ENCODE measurements around the gene PHF21B.

Gene PHF21B

GRCh38 chr22:44974454-44974853, 35.4 kb downstream of the PHF21B start:
- WGBS, 2 experiments (ENCODE audit: insufficient coverage in 2 of 2) = 84 to 91% methylated on average over 7 to 8 of the region's 9 CpGs
- no peaks in the 10 kb centered on the region for H3K9me3 ChIP-seq (ENCODE audit: control insufficient read depth, low read length)
- H3K36me3 ChIP-seq (ENCODE audit: control insufficient read depth, insufficient read depth, low read length) = no peaks in the 10 kb centered on the region

GRCh38 chr22:44973829-44974228, 36.0 kb downstream of the PHF21B start:
- WGBS, 2 experiments (ENCODE audit: insufficient coverage in 2 of 2) = 92 to 94% methylated on average over 8 of the region's 8 CpGs
- Histone ChIP-seq H3K4me1 (ENCODE audit: control insufficient read depth, insufficient read depth, low read length, poor library complexity, severe bottlenecking) (no peaks in the 10 kb centered on the region), H3K36me3 (ENCODE audit: control insufficient read depth, insufficient read depth, low read length) (no peaks in the 10 kb centered on the region), H3K4me3 (ENCODE audit: extremely low read depth, insufficient read depth, low read length, poor library complexity, severe bottlenecking) (no peak overlapping the region), H3K9me3 (ENCODE audit: control insufficient read depth, low read length) (no peaks in the 10 kb centered on the region), H3K27ac (ENCODE audit: low read depth, low read length, severe bottlenecking) (no peak overlapping the region)

More at GRCh38 chr22:44974454-44974853, 35.4 kb downstream of the PHF21B start:
- Histone ChIP-seq H3K4me1 (ENCODE audit: control insufficient read depth, insufficient read depth, low read length, poor library complexity, severe bottlenecking) (no peaks in the 10 kb centered on the region), H3K27ac (ENCODE audit: low read depth, low read length, severe bottlenecking) (no peak overlapping the region), H3K4me3 (ENCODE audit: extremely low read depth, insufficient read depth, low read length, poor library complexity, severe bottlenecking) (no peak overlapping the region)

DNA sequence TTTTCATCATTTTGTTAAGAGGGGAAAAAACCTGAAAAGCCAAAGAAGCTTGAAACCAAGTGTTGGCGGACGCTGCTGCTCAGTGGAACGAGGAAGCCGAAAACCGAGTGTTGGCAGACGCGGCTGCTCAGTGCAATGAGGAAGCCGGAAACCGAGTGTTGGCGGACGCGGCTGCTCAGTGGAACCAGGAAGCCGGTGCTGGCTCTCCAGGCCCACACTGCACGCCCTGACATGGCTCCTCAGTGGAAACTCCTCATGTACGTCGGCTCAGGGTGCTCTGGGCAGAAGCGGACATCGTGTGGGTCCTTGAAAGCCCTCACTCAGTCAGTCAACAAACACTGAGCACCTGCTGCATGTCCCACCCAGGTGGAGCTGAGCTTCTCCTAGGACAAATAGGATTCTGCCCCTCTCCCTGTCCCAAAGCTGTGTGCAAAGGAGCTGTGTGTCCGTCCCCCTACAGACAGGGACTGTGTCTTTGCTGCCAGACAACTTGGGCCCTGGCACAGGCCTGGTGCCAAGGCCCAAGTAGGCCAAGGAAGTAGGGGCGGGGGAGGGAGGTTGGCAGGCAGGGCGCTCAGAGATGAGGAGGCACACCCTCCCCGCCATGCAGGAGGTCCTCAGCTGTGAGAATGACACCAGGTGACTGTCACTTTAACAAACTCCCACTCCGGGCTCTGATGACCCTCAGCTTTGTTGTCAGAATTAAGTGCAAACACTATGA, 37.3 kb downstream of the PHF21B start:
- no peak overlapping the region for H3K4me3 ChIP-seq (ENCODE audit: extremely low read depth, insufficient read depth, low read length, poor library complexity, severe bottlenecking)
- peaks cover 3% of the 10 kb centered on the region for H3K36me3 ChIP-seq (ENCODE audit: control insufficient read depth, insufficient read depth, low read length)
- H3K27ac ChIP-seq (ENCODE audit: low read depth, low read length, severe bottlenecking) = no peak overlapping the region
- H3K4me1 ChIP-seq (ENCODE audit: control insufficient read depth, insufficient read depth, low read length, poor library complexity, severe bottlenecking) = no peaks in the 10 kb centered on the region
- WGBS, 2 experiments (ENCODE audit: insufficient coverage in 2 of 2) = 83 to 84% methylated on average over 19 to 22 of the region's 23 CpGs
- H3K9me3 ChIP-seq (ENCODE audit: control insufficient read depth, low read length) = no peaks in the 10 kb centered on the region

- 79 to 82% methylated on average over 7 to 10 of the region's 11 CpGs for WGBS, 2 experiments (ENCODE audit: insufficient coverage in 2 of 2)
These were observed 38.0 kb downstream of the PHF21B start for GRCh38 chr22:44971651-44972362.

GRCh38 chr22:44970291-44970690, 39.5 kb downstream of the PHF21B start:
- Histone ChIP-seq H3K9me3 (ENCODE audit: control insufficient read depth, low read length) (no peaks in the 10 kb centered on the region), H3K4me3 (ENCODE audit: extremely low read depth, insufficient read depth, low read length, poor library complexity, severe bottlenecking) (no peak overlapping the region), H3K36me3 (ENCODE audit: control insufficient read depth, insufficient read depth, low read length) (peaks cover 3% of the 10 kb centered on the region), H3K27ac (ENCODE audit: low read depth, low read length, severe bottlenecking) (no peak overlapping the region), H3K4me1 (ENCODE audit: control insufficient read depth, insufficient read depth, low read length, poor library complexity, severe bottlenecking) (no peaks in the 10 kb centered on the region)
- 96 to 100% methylated on average over 6 of the region's 6 CpGs for WGBS, 2 experiments (ENCODE audit: insufficient coverage in 2 of 2)

More at GRCh38 chr22:44971651-44972362, 38.0 kb downstream of the PHF21B start:
- Histone ChIP-seq H3K4me3 (ENCODE audit: extremely low read depth, insufficient read depth, low read length, poor library complexity, severe bottlenecking) (no peak overlapping the region), H3K36me3 (ENCODE audit: control insufficient read depth, insufficient read depth, low read length) (peaks cover 3% of the 10 kb centered on the region), H3K27ac (ENCODE audit: low read depth, low read length, severe bottlenecking) (no peak overlapping the region), H3K9me3 (ENCODE audit: control insufficient read depth, low read length) (no peaks in the 10 kb centered on the region), H3K4me1 (ENCODE audit: control insufficient read depth, insufficient read depth, low read length, poor library complexity, severe bottlenecking) (no peaks in the 10 kb centered on the region)

DNA sequence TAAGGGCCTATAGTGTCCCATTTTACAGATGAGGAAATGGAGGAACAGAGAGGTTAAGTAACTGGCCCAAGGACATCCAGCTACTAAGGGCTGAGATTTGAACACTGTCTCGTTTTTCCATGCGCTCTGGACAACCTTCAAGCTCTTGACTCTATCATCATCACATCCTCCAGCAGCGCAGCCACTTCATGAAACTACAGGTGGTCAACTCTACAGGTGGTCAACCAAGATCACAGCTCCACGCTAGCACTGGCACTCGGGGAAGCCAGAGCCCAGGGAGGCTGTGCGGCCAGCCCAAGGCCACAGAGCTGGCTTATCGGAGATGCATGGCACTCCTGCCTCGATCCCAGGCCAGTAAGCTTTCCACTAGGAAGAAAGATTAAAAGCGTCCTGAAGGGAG, 40.0 kb downstream of the PHF21B start:
- H3K9me3 ChIP-seq (ENCODE audit: control insufficient read depth, low read length) = no peaks in the 10 kb centered on the region
- H3K36me3 ChIP-seq (ENCODE audit: control insufficient read depth, insufficient read depth, low read length) = peaks cover 3% of the 10 kb centered on the region
- no peak overlapping the region for H3K4me3 ChIP-seq (ENCODE audit: extremely low read depth, insufficient read depth, low read length, poor library complexity, severe bottlenecking)
- no peaks in the 10 kb centered on the region for H3K4me1 ChIP-seq (ENCODE audit: control insufficient read depth, insufficient read depth, low read length, poor library complexity, severe bottlenecking)
- H3K27ac ChIP-seq (ENCODE audit: low read depth, low read length, severe bottlenecking) = no peak overlapping the region
- 97 to 100% methylated on average over 6 to 9 of the region's 9 CpGs for WGBS, 2 experiments (ENCODE audit: insufficient coverage in 2 of 2)

GRCh38 chr22:44968736-44969135, 41.1 kb downstream of the PHF21B start:
- H3K36me3 ChIP-seq (ENCODE audit: control insufficient read depth, insufficient read depth, low read length) = peaks cover 3% of the 10 kb centered on the region
- H3K27ac ChIP-seq (ENCODE audit: low read depth, low read length, severe bottlenecking) = no peak overlapping the region
- no peaks in the 10 kb centered on the region for H3K4me1 ChIP-seq (ENCODE audit: control insufficient read depth, insufficient read depth, low read length, poor library complexity, severe bottlenecking)
- no peak overlapping the region for H3K4me3 ChIP-seq (ENCODE audit: extremely low read depth, insufficient read depth, low read length, poor library complexity, severe bottlenecking)
- 90 to 93% methylated on average over 6 of the region's 7 CpGs for whole genome bisulfite sequencing, 2 experiments (ENCODE audit: insufficient coverage in 2 of 2)
- no peaks in the 10 kb centered on the region for H3K9me3 ChIP-seq (ENCODE audit: control insufficient read depth, low read length)

DNA sequence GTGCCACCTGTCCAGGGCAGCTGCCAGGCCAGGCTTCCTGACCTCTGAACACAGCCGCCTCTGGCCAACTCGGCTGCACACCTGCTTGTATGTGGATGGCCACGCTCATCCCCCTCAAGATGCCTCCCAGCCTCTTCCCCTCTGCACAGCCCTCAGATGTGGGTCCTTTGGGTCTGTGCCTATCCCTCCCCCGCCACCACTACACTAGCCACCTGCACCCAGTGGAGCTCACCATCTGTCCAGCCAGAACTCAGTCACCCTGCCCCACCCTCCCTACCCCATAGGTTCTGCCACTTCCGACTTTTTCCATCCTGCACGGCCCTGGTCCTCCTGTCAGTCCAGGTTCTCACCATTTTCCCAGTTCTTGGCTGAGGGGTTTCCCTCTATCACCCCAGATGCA, 44.6 kb downstream of the PHF21B start:
- Histone ChIP-seq H3K4me1 (ENCODE audit: control insufficient read depth, insufficient read depth, low read length, poor library complexity, severe bottlenecking) (no peaks in the 10 kb centered on the region), H3K27ac (ENCODE audit: low read depth, low read length, severe bottlenecking) (no peak overlapping the region), H3K4me3 (ENCODE audit: extremely low read depth, insufficient read depth, low read length, poor library complexity, severe bottlenecking) (no peak overlapping the region), H3K36me3 (ENCODE audit: control insufficient read depth, insufficient read depth, low read length) (peaks cover 3% of the 10 kb centered on the region), H3K9me3 (ENCODE audit: control insufficient read depth, low read length) (no peaks in the 10 kb centered on the region)
- 88 to 91% methylated on average over 6 of the region's 6 CpGs for WGBS, 2 experiments (ENCODE audit: insufficient coverage in 2 of 2)

DNA sequence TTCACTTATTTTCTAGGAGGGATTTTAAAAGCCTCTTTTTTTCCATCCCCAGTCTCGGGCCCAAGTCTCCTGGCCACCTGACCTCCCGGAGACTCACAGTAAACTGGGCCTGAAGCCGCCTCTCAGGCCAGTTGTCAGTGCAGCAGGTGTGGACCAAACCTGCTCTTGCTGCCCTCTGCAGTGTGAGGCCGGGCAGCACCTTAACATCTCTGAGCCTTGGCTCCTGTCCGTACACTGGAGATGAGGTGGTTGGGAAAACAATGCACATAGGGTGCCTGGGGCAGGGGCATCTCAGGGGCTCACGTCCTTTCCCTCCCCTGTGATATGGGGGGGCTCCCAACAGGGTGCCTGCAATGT, 45.1 kb downstream of the PHF21B start:
- H3K4me3 ChIP-seq (ENCODE audit: extremely low read depth, insufficient read depth, low read length, poor library complexity, severe bottlenecking) = no peak overlapping the region
- peaks cover 3% of the 10 kb centered on the region for H3K36me3 ChIP-seq (ENCODE audit: control insufficient read depth, insufficient read depth, low read length)
- H3K27ac ChIP-seq (ENCODE audit: low read depth, low read length, severe bottlenecking) = no peak overlapping the region
- no peaks in the 10 kb centered on the region for H3K9me3 ChIP-seq (ENCODE audit: control insufficient read depth, low read length)
- no peaks in the 10 kb centered on the region for H3K4me1 ChIP-seq (ENCODE audit: control insufficient read depth, insufficient read depth, low read length, poor library complexity, severe bottlenecking)
- 81 to 86% methylated on average over 6 of the region's 6 CpGs for WGBS, 2 experiments (ENCODE audit: insufficient coverage in 2 of 2)

GRCh38 chr22:44963832-44964721, 45.7 kb downstream of the PHF21B start:
- Histone ChIP-seq H3K9me3 (ENCODE audit: control insufficient read depth, low read length) (no peaks in the 10 kb centered on the region), H3K4me1 (ENCODE audit: control insufficient read depth, insufficient read depth, low read length, poor library complexity, severe bottlenecking) (no peaks in the 10 kb centered on the region), H3K4me3 (ENCODE audit: extremely low read depth, insufficient read depth, low read length, poor library complexity, severe bottlenecking) (no peak overlapping the region), H3K36me3 (ENCODE audit: control insufficient read depth, insufficient read depth, low read length) (peaks cover 3% of the 10 kb centered on the region), H3K27ac (ENCODE audit: low read depth, low read length, severe bottlenecking) (no peak overlapping the region)
- 87% methylated on average over 16 to 17 of the region's 20 CpGs for WGBS, 2 experiments (ENCODE audit: insufficient coverage in 2 of 2)

All from mesodermal cell (in vitro differentiated cells).